Activated naive CD4-positive, alpha-beta T cell treated with anti-CD3 and anti-CD28 coated beads, Interleukin-2, amount 50 U/mL, for 72 hours (primary cell): ENCODE data around the gene MAST1. TPM values are rescaled to one million over a fixed set of nuclear protein-coding genes. Genes with fewer than 3 reads are reported as not detected.
"Not testable (repeated sequence)": the region's sequence is repeated elsewhere in the genome, so short reads cannot be mapped to it uniquely, and the experiment has no call there.

ENCODE experiments used
- ATAC-seq, 2 donors: fragments of 150-1000 bp; cut with Tn5 transposase; 2 replicates each; pipeline ENCODE4 v1.10.0; 2021; ENCODE audit warnings: mild to moderate bottlenecking in 2 of 2, moderate library complexity in 2 of 2
- DNase-seq, 2 donors: peaks; one replicate each; pipeline ENCODE4 v3.0.0; 2021 to 2022; ENCODE audit warnings: low spot score in 2 of 2
- H3K27ac Mint-ChIP-seq, 2 donors: one replicate each; pipeline ENCODE4 v1.8.0; 2022; ENCODE audit warnings: mild to moderate bottlenecking in 2 of 2, mixed read lengths in 2 of 2
- H3K36me3 Mint-ChIP-seq, 2 donors: one replicate each; pipeline ENCODE4 v1.8.0; 2022; ENCODE audit warnings: mixed read lengths in 2 of 2
- H3K9me3 Mint-ChIP-seq, 2 donors: one replicate each; pipeline ENCODE4 v1.8.0; 2022; ENCODE audit warnings: mixed read lengths in 2 of 2
- total RNA-seq, 2 donors: library from RNA; stranded (reverse); gene quantifications; one replicate each; pipeline ENCODE4 v1.2.3, GENCODE V29; 2022

MAST1 gene
- total RNA-seq, 2 donors from 2014 or later = 0.77 to 4.6 TPM

GRCh38 chr19:12828494-12828893, 9.8 kb upstream of the MAST1 start:
- Mint-ChIP-seq H3K36me3 (peaks cover 5 to 6% of the 10 kb centered on the region in 2 donors), H3K9me3 (no peaks in the 10 kb centered on the region), H3K27ac (no peak overlapping the region)
- DNase-seq = peak in 1 of 2 donors; percentile 57
- ATAC-seq = peak; percentile 39 to 73

- DNase-seq (no peak), ATAC-seq (no peak)
- peaks cover 4 to 12% of the 10 kb centered on the region in 2 donors for H3K36me3 Mint-ChIP-seq
- no peaks in the 10 kb centered on the region for H3K9me3 Mint-ChIP-seq
- H3K27ac Mint-ChIP-seq = no peak overlapping the region
These were observed 4.9 kb upstream of the MAST1 start for GRCh38 chr19:12833418-12833737.

DNA sequence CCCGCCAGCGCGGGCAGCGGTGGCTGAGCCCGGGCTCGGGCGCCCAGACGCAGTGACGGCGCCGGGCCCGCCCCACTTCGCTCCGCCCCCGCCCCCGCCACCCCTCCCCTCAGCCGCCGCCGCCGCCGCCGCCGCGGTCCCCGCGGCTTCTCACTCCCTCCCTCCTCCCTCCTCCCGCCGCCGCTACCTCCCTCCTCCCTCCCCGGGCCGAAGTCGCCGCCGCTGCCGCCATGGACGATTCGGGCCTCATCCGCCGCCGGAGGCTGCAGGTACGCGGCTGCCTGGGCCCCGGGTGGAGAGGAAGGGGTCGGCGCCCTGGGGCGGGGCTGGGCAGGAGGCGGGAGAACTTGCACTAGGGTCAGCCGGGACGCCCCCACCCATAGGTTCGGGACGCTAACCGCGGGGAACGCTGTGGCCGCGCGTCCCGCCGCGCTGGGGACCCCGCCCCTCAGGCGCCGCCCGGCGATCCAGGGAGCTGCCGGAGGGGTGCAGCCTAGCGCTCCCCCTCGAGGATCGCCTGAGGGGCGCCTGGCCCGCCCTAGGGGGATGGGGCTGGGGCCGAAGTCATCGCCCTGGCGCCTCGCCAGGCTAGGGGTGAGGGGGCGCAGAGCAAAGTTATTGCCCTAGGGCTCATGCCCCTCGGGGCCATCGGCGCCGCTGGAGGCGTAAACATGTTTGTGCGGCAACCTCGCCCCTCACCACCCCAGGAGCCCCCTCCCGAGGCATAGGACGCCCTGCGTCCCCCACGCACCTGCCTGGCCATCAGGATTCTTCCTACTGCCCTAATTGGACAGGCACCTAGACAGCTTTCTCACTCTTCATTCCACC, 4.4 kb upstream of the MAST1 start:
- Mint-ChIP-seq H3K9me3 (no peaks in the 10 kb centered on the region), H3K27ac (no peak overlapping the region), H3K36me3 (peaks cover 4 to 12% of the 10 kb centered on the region in 2 donors)
- ATAC-seq (peak; percentile 15 to 18), DNase-seq (peak in 1 of 2 donors; percentile 24)

DNA sequence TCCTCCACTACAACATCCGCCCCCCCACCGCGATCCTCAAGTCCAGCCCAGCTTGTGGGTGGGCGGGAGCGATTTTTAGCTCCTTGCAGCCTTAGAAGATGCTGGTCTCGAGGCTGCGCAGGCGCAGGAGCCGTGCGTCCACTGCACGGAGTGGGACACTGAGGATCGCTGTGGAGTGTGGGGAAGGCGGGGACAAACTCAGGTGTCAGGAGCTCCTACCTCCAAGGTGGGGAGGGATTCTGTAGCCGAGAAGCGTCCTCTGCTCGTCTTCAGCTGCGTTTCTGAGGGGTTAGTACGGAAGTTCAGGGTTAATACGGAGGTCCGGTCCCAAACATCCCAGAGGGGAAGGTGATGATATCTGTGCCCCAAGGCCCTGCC, 3.8 kb upstream of the MAST1 start, which contains the start of gene RTBDN:
RTBDN (minus strand) TSS at position 14 of the 378 bp plus-strand sequence. CDS start 4,600 bp downstream, outside the sequence.
- DNase-seq (no peak), ATAC-seq (no peak)
- H3K36me3 Mint-ChIP-seq = peaks cover 4 to 18% of the 10 kb centered on the region in 2 donors
- H3K9me3 Mint-ChIP-seq = no peaks in the 10 kb centered on the region
- no peak within 1 kb of the TSS for H3K27ac Mint-ChIP-seq

DNA sequence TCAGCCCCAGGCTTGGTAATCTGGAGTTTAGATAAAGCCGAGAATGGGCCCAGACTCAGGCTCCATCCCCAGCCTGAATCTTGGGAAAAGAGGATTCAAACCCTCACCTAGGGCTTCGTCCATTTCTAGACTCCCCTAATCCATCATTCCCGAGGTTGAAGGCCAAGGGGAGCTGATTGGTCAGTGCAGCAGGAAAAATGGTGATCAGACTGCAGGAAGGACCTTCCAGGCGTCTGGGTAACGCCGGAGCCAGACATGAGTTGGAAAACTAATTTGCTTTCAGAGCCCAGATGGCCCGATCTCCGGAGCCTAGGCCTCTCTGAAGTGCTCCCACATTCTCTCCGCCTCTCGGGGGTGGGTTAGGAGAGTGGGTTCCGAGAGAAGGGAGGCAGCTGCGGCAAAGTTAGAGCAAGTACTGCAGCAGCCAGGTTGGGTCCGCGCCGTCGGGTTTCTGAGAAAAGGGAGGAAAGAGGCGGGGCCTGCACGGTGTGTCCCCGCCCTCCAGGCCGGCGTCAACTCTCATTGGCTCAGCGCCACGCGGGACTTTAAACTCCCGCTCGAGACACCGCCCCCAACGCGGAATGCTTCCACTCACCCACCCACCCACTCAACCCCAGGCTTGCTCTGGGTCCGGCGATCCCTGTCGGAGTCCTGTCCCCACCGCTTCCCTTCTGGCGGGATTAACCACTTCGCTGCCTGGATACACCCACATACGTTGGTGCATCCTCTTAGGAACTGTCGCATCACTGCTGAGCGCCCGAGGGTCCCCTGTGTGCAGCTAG, 3.1 kb upstream of the MAST1 start:
- ATAC-seq = no peak
- Mint-ChIP-seq H3K9me3 (no peaks in the 10 kb centered on the region), H3K36me3 (peaks cover 4 to 19% of the 10 kb centered on the region in 2 donors), H3K27ac (no peak overlapping the region)
- peak in 1 of 2 donors; percentile 32 for DNase-seq

- no peak for DNase-seq
- H3K27ac Mint-ChIP-seq = no peak overlapping the region
- ATAC-seq = no peak
- H3K36me3 Mint-ChIP-seq = peaks cover 4 to 17% of the 10 kb centered on the region in 2 donors
- H3K9me3 Mint-ChIP-seq = no peaks in the 10 kb centered on the region
These were observed 1.8 kb upstream of the MAST1 start for GRCh38 chr19:12836529-12836863.

DNA sequence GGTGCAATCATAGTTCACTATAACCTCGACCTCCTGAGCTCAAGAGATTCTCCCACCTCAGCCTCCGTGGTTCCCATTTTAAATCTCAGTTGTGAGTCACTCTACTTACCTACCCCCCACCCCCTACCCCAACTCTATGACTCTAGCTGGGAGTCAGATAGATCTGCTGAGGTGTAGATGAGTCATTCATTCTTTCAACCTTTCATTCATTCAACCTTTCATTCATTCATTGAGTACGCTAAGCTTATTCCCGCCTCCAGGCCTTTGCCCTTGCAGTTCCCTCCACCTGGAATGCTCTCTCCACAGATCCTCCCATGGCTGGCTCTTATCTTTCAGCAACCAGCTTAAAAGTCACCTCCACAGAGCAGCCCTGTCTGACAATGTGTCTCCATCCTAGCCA, 1.1 kb upstream of the MAST1 start:
- ATAC-seq (peak; percentile 53 to 77), DNase-seq (no peak)
- Mint-ChIP-seq H3K36me3 (peaks cover 4 to 17% of the 10 kb centered on the region in 2 donors), H3K27ac (no peak overlapping the region), H3K9me3 (no peaks in the 10 kb centered on the region)

DNA sequence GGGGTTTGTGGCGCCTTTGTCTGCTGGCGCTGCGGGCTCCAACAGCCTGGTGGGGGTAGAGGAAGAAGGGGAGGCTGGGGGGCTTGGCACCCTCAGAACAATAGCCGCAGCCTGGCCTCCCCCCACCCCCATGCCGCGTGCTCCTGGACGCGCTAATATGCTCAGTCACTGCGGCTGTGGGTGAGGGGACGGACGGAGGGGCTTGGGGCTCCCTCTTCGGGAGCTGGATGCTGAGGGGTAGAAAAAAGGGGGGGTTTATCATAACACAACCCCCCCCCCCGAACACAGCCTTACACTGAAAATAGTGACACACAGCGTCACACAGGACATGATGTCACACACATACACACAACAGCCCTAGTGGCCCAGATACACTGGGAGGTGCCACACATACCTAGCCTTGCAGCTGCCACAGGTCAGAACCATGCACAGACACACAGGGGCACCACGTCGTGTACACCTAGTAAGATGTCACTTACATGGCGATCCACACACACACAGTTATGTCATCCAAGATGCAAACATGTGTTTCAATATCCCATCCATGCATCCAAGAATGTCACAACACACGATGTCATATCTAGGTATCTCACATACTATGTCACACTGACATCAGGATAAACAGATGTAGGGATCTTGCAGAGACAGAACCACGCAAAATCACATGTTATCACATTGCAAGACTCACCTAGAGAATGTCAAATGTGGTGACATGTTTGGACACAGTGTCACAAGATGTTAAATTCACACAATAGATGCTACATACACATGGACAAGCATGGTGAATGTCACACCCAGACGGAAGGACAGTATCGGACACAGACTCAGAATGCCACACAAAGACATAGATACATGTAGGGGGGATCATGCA, 806 bp downstream of the MAST1 start:
- peak in 1 of 2 donors; percentile 38 for ATAC-seq
- peaks cover 4 to 17% of the 10 kb centered on the region in 2 donors for H3K36me3 Mint-ChIP-seq
- no peak overlapping the region for H3K27ac Mint-ChIP-seq
- no peaks in the 10 kb centered on the region for H3K9me3 Mint-ChIP-seq
- DNase-seq = peak in 1 of 2 donors; percentile 20

DNA sequence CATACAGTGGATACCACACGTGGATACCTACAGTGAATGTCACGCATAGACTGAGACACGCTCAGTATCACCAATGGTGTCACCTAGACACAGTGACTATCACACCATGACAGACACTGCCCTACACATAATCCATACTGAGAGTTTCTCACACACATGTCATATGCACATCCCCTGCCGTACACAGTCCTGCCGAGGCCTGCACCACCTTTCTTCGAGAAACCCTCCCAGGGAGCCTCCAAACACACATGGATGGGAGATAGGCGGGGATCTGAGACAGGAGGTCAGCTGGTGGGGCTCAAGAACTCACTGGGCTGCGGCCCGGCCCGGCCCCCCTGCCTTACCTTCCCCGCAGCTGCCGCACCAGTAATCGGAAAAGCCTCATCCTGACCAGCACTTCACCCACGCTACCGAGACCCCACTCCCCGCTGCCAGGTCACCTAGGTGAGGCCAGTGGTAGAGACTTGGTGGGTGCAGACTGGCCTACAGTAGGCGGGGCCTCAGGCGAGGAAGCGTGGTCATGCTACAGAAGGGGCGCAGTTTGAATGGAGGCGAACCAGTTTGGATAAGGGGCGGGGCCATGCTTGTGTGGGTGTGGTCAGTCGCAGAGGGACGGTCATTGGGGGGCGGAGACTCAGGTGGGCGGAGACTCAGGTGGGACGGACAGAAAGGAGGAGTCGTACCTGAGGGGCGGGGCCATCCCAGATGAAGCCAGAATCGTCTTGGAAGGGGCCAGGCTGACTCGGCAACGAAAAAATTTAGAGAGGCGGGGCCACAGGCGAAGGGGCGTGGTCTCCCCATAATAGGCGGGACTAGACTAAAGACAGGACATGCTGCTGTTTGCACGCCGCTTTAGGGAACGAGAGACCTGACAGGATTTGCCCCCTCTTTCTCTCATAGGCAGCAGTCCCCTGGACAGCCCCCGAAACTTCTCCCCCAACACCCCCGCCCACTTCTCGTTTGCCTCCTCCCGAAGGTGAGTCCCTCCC, 2.1 kb downstream of the MAST1 start:
- Mint-ChIP-seq H3K36me3 (peaks cover 0 to 11% of the 10 kb centered on the region in 2 donors), H3K27ac (no peak overlapping the region), H3K9me3 (no peaks in the 10 kb centered on the region)
- DNase-seq (peak in 1 of 2 donors; percentile 76), ATAC-seq (peak in 1 of 2 donors; percentile 36)

DNA sequence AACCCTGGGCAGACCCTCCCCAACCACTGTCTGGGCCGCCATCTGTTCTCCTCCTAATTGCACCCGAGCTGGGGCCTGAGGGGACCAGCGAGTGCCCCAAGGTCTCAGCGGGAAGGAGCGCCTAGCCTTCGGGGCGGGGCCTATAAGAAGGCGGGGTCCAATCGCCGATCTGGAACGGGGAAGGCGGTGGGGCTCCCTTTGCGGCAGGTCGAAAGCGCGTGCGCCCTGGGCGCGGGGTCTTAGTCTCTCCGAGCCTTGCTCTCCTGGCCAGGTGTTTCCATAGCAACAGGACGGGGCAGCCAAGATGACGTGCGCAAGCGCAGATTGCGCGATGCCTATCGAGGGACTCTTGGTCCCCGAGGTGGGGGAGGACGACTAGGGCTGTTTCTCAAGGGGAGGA, 2.8 kb downstream of the MAST1 start:
- Mint-ChIP-seq H3K9me3 (no peaks in the 10 kb centered on the region), H3K27ac (no peak overlapping the region), H3K36me3 (peaks cover 0 to 11% of the 10 kb centered on the region in 2 donors)
- no peak for ATAC-seq
- no peak for DNase-seq

DNA sequence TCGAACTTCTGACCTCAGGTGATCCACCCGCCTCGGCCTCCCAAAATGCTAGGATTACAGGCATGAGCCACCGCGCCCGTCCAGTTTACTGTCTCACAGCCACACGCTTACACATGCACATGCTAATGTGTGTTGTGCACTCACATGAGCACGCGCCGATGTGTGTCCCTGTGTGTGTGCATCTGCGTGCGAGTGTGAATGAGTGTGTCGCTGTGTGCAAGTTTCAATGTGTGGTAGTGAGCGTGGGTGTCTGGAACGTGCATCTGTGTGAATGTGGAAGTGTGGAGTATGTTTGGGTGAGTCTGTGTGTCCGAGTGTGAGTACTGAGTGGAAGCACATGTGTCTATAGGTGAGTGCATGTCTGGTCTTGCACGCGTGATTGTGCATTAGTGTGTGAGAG, 4.2 kb downstream of the MAST1 start:
- ATAC-seq (no peak), DNase-seq (no peak)
- H3K9me3 Mint-ChIP-seq = no peaks in the 10 kb centered on the region
- H3K36me3 Mint-ChIP-seq = peaks cover 0 to 11% of the 10 kb centered on the region in 2 donors
- no peak overlapping the region for H3K27ac Mint-ChIP-seq

DNA sequence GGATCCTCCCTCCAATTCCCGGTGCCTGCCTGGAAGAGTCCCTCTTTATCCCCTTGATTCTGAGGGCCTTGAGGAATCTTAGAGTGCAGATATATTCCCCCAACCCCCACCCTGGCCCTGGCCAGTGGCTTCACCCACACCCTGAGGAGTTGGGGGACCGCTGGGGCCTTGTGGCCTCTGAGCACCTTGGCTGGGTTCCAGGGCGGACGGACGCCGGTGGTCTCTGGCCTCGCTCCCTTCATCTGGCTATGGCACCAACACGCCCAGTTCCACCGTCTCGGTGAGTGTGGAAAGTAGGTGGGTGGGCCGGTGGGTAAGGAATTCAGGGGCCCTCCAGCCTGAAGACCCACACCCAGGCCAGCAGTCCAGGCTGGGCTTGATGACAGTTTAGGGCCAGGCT, 5.0 kb downstream of the MAST1 start:
- Mint-ChIP-seq H3K36me3 (peaks cover 0 to 11% of the 10 kb centered on the region in 2 donors), H3K27ac (no peak overlapping the region), H3K9me3 (no peaks in the 10 kb centered on the region)
- no peak for DNase-seq
- ATAC-seq = no peak

DNA sequence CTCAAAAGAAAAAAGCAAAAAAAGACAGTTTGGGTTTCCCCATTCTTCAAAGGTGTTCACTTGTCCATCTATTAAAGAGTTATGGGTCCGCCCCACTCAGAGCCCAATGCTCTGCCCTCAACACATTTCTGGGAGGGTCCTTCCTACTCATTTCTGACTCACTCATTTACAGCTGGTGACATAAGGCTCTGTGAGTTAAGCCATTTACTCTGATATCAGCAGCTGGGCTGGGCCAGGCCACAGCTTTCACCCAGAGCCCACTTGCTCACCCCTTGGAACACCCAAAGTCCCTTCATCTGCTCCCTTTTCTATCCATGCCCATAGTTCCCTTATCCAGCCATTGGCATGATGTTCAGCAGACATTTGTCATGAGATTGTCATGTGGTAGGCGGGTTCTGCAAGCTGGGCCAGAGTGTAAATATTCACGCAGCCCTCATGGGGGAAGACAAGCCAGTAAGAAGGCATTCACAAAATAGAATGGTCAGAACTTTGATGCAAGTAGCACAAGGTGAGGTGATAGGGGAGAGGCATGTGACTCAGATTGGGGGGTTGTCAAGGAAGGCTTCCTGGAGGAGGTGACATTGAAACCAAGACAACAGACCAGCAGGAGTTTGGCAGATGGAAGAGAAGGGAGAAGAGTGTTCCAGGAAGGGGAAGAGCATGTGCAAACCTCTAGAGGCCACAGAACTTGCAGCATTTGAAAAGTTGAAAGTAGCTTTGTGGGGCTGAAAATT, 5.9 kb downstream of the MAST1 start:
- DNase-seq (no peak), ATAC-seq (no peak)
- Mint-ChIP-seq H3K27ac (no peak overlapping the region), H3K9me3 (no peaks in the 10 kb centered on the region), H3K36me3 (peaks cover 0 to 9% of the 10 kb centered on the region in 2 donors)

DNA sequence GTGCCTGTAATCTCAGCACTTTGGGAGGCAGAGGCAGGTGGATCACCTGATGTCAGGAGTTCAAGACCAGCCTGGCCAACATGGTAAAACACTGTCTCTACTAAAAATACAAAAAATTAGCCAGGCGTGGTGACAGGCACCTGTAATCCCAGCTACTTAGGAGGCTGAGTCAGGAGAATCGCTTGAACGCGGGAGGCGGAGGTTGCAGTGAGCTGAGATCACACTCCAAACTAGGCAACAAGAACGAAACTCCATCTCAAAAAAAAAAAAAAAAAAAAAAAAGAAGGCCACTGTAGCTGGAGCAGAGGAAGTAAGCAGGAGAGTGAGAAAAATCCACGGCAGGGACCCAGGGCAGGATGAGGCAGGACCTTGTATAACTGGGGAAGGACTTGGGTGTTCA, 8.3 kb downstream of the MAST1 start:
- not testable (repeated sequence) for H3K9me3 Mint-ChIP-seq, DNase-seq, H3K36me3 Mint-ChIP-seq, H3K27ac Mint-ChIP-seq, ATAC-seq
